ENCODE results near the gene OPALIN.

The OPALIN gene

DNA sequence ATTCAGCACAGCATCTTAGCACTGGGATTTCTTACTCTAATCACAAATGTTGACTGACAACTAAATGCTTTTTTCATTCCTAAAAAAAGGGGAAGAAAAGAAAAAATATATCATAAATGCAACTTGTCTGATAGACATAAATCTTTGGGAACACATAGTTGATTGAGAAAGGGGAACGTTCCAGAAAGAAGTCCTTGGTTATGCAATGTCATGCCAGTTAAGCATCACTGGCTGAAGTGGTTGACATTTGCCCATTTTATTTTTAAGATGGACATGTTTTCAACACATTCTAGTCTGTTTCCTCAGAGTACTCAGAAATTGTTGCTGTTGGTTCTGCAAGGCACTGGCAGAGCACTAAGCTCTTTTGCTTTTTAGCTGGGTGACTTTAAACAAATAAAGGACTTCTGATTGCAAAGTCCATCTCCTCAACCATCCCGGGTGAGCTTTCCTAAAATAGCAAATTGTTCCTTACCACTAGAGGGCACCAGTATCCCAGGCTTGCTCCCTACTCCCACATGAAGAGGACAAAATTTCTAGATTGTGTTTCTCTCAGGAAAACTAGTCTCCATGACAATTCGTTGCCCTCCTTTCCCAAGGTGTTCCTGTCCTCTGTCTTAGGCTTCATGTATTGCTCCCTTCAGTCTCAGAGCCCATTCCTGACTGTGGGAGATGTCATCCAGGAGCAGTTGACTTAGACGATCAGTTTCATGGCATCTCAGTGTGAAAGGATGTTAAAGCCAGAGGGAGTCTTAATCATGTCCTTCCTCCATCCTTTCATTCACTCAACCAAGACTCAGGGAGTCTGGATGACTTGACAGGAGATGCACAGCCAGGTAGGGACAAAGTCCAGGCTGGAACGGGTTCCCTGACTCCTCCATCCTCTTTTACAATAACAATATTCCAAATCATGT, 23.9 kb downstream of the OPALIN start:
- H3K36me3 ChIP-seq, result no peaks in the 10 kb centered on the region
- peak; percentile 24 for DNase-seq
- H3K27ac ChIP-seq, result no peak overlapping the region

DNA sequence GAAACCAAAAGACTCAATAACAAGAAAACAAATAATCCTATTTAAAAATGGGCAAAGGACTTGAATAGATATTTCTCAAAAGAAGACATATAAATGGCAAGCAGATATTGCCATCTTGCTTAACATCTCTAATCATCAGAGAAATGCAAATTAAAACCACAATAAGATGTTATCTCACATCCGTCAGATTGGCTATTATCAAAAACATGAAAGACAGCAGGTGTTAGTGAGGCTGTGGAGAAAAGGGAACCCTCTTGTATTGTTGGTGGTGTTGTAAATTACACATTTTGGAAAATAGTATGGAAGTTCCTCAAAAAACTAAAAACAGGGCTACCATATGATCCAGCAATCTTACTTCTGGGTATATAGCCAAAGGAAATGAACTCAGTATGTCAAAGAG, 25.7 kb downstream of the OPALIN start:
- Histone ChIP-seq H3K27me3 (ENCODE audit: insufficient read depth, low read depth, severe bottlenecking) (no peaks in the 10 kb centered on the region), H3K4me3 (ENCODE audit: low read depth, low read length) (no peak overlapping the region), H3K9me3 (ENCODE audit: severe bottlenecking) (no peaks in the 10 kb centered on the region), H3K36me3 (no peaks in the 10 kb centered on the region), H3K27ac (no peak overlapping the region)
- no peak for DNase-seq
- TF ChIP-seq, protein P1, sequence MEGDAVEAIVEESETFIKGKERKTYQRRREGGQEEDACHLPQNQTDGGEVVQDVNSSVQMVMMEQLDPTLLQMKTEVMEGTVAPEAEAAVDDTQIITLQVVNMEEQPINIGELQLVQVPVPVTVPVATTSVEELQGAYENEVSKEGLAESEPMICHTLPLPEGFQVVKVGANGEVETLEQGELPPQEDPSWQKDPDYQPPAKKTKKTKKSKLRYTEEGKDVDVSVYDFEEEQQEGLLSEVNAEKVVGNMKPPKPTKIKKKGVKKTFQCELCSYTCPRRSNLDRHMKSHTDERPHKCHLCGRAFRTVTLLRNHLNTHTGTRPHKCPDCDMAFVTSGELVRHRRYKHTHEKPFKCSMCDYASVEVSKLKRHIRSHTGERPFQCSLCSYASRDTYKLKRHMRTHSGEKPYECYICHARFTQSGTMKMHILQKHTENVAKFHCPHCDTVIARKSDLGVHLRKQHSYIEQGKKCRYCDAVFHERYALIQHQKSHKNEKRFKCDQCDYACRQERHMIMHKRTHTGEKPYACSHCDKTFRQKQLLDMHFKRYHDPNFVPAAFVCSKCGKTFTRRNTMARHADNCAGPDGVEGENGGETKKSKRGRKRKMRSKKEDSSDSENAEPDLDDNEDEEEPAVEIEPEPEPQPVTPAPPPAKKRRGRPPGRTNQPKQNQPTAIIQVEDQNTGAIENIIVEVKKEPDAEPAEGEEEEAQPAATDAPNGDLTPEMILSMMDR (IDR thresholded peaks at IDR 0.05; ENCODE audit: low read depth, low read length), result no peak

More for the DNA sequence above, 23.9 kb downstream of the OPALIN start:
- Histone ChIP-seq H3K9me3 (ENCODE audit: severe bottlenecking) (no peaks in the 10 kb centered on the region), H3K4me3 (ENCODE audit: low read depth, low read length) (no peak overlapping the region), H3K27me3 (ENCODE audit: insufficient read depth, low read depth, severe bottlenecking) (no peaks in the 10 kb centered on the region)
- TF ChIP-seq, protein P1 (IDR thresholded peaks at IDR 0.05; ENCODE audit: low read depth, low read length), result peak; percentile 79

- TF ChIP-seq, protein P1 (IDR thresholded peaks at IDR 0.05; ENCODE audit: low read depth, low read length), result no peak
- no peaks in the 10 kb centered on the region for H3K36me3 ChIP-seq
- no peaks in the 10 kb centered on the region for H3K9me3 ChIP-seq (ENCODE audit: severe bottlenecking)
- DNase-seq, result no peak
- H3K4me3 ChIP-seq (ENCODE audit: low read depth, low read length), result no peak overlapping the region
- no peak overlapping the region for H3K27ac ChIP-seq
- H3K27me3 ChIP-seq (ENCODE audit: insufficient read depth, low read depth, severe bottlenecking), result no peaks in the 10 kb centered on the region
Measured at GRCh38 chr10:96327462-96327861, 31.3 kb downstream of the OPALIN start.

DNA sequence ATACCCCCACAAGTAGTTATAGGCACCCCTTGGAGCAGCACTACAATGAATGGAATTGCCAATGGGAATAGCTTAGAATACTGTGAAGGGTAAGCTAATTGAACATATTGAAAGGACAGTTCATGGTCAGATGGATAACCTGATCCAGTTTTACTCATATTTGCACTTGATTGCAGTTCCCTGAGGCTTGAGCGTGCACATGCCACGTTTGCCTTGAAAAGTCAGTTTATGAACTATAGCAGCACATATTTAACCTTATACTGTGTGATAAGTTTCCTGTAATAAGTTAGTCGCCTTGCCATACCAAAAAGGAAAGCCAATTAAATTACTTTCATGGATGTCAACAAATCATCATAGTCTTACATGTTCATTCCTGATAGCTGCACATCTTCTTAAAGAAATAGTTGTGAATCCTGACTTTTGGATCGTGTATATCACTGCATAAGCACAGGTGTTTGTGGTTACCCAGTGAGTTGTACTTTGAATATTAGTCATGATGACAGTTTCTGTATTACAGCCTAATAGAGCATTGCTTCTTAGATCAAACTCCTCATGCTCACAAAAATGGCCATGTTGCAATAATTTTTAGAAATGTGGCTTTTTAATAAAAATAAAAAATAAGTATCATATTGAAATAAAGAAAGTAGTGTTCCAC, 33.0 kb downstream of the OPALIN start:
- TF ChIP-seq, protein P1 (IDR thresholded peaks at IDR 0.05; ENCODE audit: low read depth, low read length), result no peak
- no peak for DNase-seq
- Histone ChIP-seq H3K27me3 (ENCODE audit: insufficient read depth, low read depth, severe bottlenecking) (no peaks in the 10 kb centered on the region), H3K9me3 (ENCODE audit: severe bottlenecking) (no peaks in the 10 kb centered on the region), H3K27ac (no peak overlapping the region), H3K4me3 (ENCODE audit: low read depth, low read length) (no peak overlapping the region), H3K36me3 (no peaks in the 10 kb centered on the region)

DNA sequence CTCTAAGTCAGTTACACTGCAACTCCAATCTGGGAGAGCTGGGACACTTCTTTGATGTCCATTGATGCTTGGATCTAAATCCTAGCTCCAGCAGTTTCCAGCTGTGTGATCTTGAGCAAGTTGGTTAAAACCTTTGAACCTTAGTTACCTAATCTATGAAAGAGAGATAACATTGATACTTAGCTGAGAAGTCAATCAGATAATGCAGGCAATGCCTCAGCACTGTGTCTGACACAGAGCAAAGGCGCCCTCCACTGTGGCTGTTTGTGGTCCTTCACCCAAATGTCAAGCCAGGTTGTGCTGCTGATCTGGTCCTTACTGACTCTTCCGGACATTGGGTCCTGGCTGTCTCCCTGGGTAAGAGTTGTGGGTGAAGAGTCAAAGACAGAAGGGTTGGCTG, 34.4 kb downstream of the OPALIN start:
- TF ChIP-seq, protein P1 (IDR thresholded peaks at IDR 0.05; ENCODE audit: low read depth, low read length), result no peak
- Histone ChIP-seq H3K27ac (no peak overlapping the region), H3K27me3 (ENCODE audit: insufficient read depth, low read depth, severe bottlenecking) (no peaks in the 10 kb centered on the region), H3K4me3 (ENCODE audit: low read depth, low read length) (no peak overlapping the region), H3K36me3 (no peaks in the 10 kb centered on the region), H3K9me3 (ENCODE audit: severe bottlenecking) (no peaks in the 10 kb centered on the region)
- DNase-seq, result no peak
